ENCODE measurements around the gene APOA5.

GRCh38 chr11:116812109-116812508 lies 20.4 kb upstream of the APOA5 start:
- TF ChIP-seq CTCF (conservative IDR thresholded peaks at IDR 0.05; ENCODE audit: low read depth, low read length) (no peak), EZH2phosphoT487 (IDR thresholded peaks at IDR 0.05; ENCODE audit: borderline replicate concordance, low read length) (no peak)

Data from PC-3 (cell line).